HG03108 (cell line): Measurements from ENCODE around the gene PYCR2.

Source experiments
- ATAC-seq: cut with Tn5 transposase; IDR thresholded peaks from one replicate; pipeline ENCODE4 v1.9.1; 2021; ENCODE audit warnings: moderate library complexity; ENCODE audit not compliant: unreplicated experiment

PYCR2 gene

DNA sequence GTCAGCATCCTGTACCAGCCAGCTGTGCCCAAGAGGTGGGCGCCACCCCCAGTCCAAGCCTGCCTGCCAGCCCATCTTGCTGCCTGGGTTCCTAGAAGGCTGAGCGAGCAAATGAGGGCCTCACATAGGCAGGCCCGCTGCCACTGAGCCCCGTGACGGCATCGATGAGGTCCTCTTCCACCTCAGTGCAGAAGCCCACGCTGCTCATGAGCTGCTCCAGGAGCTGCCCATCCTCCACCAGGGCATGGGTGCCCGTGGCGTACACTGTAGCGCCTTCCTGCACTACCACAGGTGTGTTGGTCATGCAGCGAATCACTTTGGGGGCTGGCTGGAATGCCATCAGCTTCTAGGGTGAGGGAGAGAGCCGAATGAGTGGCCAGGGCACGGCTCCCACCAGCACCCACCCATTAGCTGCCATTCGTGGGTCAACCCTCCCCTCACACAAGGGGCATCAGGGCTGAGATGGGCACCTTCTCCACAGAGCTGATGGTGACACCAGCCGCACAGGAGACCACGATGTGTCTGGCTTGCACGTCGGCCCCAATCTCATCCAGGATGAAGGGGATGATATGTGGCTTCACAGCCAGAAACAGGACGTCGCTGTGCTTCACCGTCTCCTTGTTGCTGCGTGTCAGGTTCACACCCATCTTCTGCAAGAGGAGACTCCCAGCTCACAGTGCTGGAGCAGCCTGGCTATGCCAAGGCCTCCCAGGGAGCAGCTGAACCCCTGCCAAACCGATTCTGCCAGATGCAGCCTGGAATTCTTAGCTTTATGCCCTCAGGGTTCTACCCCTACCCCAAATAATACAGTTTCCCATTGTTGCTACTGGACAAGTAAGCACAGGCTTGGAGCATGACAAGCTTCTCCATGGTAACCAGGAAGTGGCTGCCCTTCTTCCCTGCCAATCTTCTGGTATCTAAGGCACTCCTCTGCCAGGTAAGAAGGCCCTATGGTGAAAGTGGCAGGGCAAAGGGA, 2.0 kb downstream of the PYCR2 start:
- no peak for ATAC-seq

GRCh38 chr1:225919906-225920305, 4.1 kb downstream of the PYCR2 start:
- no peak for ATAC-seq

DNA sequence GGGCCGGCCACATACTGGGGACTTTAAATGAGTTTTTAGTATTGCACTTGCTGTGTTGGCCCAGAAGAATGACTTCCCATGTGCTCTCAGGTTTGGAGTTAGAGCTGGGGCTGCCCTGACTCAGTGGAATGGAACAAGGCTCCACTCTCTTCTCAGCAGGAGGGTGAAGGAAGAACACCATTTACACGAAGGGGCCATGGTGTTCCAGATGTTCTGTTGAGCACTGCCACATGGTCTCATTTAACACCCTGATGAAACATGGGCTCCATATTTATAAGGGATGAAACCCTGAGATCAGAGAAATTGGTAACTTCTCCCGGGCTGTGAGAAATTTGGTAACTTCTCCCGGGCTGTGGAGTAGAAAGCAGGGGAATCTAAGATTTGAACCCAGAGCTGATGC, 5.8 kb downstream of the PYCR2 start:
- no peak for ATAC-seq

GRCh38 chr1:225917536-225917935, 6.5 kb downstream of the PYCR2 start:
- no peak for ATAC-seq

DNA sequence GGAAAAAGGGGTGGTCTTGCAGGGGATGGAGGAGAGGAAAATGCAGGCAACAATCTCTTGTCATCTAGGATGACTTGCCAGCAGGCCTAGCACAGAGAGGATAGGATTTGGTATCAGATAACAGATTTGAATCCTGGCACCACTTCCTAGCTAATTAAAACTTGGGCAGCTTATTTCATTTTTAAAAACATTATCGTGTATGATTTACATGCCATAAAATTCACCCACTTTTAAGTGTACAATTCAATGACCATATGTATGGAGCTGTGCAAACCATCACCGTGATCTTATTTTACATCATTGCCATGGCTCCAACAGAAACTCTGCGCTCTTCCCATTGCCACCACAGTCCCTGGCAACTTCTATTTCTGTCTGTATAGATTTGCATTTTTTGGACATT, 6.9 kb downstream of the PYCR2 start:
- ATAC-seq: no peak

DNA sequence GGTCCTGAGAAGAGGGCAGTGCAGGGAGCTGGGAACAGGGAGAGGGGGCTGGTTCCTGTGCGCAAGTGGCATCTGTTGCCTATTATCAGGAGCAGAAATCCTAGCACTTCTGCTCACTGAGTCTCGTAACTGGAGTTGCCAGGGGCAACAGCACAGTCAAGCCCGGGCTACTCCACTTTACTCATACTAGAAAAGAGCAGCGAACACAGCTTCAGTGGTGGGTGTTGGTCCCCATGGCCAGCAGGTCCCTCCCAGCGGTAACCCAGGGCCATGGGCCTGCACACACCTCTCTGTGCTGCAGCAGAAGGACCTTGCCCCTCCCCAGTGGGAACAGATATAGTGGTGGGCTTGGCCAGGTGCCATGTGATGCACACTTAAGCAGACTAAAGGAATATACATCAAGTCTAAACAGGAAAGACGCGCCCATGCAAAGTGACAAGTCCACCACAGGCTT, 8.5 kb downstream of the PYCR2 start:
- ATAC-seq: no peak

- no peak for ATAC-seq
Measured at GRCh38 chr1:225914947-225915346, 9.1 kb downstream of the PYCR2 start.

DNA sequence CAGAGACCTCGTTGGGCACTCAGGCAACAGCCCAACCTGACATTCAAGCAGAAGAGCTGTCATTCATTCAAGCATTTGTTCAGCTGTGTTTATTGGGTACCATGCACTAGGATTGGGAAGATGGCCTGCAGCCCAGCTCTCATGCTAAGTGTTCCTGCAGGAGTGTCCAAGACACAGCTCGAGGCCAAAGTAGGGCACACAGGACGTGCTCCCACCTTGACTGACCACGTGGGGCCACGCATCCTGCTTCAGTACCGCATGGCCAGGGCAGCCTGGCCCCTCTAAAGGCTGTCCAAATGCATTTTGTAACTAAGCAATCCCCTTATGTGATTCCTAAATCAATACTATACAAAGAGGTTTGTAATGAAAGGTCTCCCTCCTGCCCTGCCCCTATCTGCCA, 9.7 kb downstream of the PYCR2 start:
- ATAC-seq: no peak

DNA sequence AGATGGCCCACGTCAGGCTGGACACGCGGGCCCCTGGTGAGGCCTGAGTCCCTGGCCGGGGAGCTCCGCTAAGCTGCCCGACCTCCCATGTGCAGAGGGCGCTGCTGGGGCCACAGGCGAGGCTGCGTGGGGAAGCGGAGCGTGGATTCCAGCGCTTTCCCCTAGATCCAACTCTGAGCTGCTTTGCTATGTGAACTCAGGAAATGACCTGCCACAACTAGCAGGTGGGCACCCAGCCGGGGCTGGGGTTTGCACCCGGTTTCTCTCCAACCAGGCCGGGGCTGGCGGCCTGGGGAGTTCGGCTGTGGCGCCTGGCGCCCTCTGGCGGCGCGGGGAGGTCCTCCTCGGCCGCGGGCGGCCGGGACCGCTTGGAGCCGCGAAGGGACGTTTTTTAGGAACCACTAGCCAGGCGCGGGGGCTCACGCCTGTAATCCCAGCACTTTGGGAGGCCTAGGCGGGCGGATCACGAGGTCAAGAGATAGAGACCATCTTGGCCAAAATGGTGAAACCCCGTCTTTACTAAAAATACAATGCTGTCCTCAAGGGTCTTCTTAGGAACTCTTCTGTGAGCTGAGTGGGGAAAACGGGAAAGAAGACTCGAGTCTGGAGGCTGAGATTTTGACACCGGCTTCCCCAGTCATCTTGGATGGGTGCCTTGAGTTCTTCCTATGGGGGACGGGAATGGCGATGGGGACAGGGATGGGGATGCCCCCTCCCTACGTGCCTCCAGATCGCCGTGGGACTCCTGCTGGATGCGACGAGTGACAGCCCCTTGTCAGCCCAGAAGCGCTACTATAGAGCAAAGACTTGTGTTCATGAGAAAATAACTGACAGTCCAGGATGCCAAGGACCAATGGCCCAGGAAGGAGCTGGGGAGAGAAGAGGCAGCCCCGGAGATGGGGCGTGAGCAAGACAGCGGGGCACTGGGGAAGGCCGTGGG, 12.6 kb downstream of the PYCR2 start:
- peak; percentile 80 for ATAC-seq

DNA sequence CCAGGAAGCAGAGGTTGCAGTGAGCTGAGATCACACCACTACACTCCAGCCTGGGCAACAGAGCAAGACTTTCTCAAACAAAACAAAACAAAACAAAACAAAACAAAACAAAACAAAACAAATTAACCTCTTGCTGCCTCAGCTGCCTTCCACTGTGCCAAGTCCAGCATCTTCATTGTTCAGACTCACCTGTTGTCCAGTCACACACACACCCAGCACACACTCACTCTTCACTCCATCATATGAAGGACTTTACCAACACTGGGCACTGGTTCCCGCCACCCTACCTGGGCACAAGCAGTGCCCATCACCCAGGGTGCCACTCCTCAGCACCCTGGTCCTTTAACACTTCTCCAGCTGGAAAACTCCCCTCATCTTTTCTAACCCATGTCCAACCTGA, 14.6 kb downstream of the PYCR2 start:
- no peak for ATAC-seq

DNA sequence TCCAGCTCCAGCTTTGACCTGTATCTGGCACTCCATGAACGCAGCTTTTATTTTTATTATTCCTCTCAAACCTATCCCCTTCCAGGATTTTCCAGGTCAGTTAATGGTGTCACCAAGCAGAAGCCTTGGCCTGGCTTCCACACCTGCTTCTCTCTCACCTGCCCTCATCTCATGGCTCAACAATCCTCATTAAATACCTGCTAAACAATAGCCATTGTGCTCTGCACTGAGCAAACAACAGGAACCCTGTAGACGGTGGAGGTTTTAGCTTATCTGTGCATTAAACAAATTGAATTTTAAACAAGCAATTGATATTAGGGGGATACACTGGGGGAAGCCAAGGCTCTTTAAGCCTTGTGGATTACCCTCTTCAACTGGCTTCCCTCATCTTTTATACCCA, 15.3 kb downstream of the PYCR2 start:
- ATAC-seq: no peak

DNA sequence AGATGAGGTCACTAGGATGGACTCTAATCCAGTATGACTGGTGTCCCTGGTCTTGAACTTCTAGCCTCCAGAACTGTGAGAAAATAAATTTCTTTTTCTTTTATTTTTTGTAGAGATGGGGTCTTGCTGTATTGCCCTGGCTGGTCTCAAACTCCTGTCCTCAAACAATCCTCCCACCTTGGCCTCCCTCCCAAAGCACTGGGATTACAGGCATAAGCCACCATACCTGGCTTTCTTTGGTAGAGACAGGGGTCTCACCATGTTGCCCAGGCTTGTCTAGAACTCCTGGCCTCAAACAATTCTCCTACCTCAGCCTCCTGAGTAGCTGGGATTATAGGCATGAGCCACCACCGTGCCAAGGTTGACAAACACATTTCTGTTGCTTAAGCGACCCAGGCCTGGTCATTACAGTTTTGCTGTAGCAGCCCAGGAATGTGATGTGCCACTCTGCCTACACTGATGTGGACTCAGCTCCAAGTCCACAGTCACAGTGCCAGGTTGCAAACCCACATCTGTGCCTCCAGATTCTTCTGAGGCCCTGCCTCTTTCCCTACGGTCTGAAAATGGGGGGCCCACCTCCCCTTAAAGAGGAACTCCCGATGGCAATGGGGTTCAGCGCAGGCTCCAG, 15.9 kb downstream of the PYCR2 start:
- ATAC-seq: no peak

DNA sequence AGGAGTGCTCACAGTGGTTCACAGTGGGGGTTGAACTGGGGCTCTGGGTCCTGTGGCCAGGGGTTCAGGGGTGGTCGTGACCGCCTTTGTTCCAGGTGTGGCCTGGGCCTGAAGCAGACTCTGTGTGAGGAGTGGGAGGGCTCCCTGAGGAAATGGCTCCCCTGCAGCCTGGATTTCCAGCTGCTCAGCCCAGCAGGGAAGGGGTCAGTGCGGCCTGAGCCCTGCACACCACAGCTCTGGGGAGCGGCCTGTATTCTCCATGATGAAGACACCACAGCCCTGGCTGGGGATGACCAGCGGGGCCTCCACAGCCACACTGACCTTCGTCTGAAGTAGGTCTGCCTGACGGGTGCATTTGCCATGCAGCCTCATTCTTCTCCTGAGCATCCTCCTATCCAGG, 16.7 kb downstream of the PYCR2 start:
- no peak for ATAC-seq

- no peak for ATAC-seq
Measured at GRCh38 chr1:225906467-225906866, 17.6 kb downstream of the PYCR2 start.

- no peak for ATAC-seq
Measured at GRCh38 chr1:225903623-225904022, 20.4 kb downstream of the PYCR2 start.

DNA sequence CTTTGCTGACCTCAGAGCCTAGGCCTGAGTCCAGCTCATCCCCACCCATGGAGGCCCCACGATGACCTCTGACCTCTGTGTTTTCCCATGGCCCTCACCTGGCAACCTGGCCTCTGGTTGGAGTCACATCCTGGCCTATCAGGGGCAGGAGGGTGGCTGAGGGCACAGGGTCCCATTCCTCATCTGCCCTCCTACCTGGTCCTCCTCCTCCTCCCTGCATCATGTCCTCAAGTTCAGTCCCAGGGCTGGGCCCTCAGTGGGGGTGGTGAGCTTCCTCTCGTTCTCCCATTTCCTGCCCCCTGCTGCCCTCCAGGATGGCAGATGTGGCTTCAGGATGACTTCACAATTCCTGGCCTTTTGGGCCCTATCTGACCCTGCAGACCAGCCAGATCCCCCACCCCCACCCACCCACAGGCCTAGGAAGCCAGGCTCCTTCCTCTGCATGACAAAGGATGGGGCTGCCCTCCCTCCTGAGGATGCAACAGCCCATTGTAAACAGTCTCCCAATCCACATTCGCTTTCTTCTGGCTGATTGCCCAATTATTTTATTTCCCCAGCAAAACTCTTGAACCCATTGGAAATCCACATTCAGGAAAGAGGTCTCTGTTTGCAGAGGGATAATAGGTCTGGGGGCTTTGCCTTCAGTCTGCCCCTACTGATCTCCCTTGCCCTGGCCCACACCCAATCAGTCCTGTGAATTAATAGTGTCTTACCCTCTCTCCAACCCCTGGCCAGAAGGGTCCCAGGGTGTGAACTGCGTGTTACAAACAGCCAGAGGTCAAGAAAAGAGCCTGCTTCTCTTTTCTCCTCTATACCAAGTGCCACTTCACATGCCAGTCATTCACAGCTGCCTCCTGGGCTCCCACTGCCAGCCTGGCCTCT, 24.8 kb downstream of the PYCR2 start:
- ATAC-seq: no peak

DNA sequence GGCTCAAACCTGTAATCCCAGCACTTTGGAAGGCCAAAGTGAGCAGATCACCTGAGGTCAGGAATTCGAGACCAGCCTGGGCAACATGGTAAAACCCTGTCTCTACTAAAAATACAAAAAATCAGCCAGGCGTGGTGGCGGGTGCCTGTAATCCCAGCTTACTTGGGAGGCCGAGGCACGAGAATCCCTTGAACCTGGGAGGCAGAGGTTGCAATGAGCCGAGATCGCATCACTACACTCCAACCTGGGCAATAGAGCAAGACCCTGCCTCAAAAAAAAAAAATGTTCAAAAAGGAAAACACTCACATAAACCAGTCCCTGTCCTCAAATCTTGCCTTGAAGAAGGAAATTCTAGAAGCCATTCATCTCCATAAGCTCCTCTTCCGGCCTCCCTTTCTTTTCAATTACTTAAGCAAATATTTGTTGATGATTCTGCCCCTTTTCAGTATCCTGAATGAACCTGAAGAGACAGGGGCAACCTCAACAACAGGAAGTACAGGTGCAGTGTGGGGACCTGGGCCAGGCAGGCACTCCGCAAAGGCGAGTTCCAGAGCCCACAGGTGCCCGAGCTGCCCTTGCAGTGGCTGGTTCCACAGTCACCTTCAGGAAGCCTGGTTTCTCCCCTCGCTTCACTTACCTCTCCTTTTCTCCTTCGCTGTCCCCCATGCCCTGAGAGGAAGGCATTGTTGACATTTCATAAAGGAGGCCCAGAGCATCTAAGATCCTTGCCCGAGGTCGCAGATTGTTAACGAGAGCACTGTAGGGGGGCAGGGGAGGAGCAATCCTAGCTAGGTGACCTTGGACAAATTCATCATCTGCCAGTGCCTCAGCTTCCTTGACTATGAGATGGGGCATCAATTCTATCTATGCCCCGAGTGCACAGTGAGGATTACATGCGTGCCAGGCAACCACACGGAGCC, 26.2 kb downstream of the PYCR2 start:
- no peak for ATAC-seq

- peak; percentile 100 for ATAC-seq
Measured at GRCh38 chr1:225896937-225897549, 27.0 kb downstream of the PYCR2 start.

DNA sequence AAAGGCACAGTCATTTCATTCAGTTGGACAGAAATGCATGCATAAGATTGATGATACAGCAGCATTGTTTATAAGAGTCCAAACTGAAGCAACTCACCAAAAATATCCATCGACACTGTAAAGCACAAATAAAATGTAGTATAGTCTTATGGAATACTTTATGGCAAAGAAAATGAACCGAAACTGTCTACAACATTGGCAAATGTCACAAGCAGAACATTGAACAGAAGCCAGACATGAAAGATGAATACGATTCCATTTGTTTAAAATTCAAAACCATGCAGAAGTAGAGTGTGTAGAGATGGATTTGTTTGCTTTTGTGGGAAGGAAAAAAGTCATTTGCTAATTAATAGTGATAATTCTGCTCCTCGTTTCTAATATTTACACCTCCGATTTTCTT, 27.6 kb downstream of the PYCR2 start:
- ATAC-seq: no peak
